K562 (cell line): ENCODE results near the gene FPR1. TPM values are rescaled to one million over a fixed set of nuclear protein-coding genes. Genes with fewer than 3 reads are reported as not detected.

ENCODE experiments used
- ATAC-seq: fragments of 200-7000 bp; cut with Tn5 transposase; 3 replicates; pipeline ENCODE4 v1.9.1; 2020; ENCODE audit warnings: moderate library complexity
- BruUV-seq: library from RNA; stranded (reverse); fragments of 400-500 nt; replicated peaks from 2 replicates; lab custom pipeline; 2021; lab: Mats Ljungman, UMichigan
- CTCF ChIA-PET: fragments of 300-600 bp; formaldehyde crosslinking; extraction: SDS; loops from one replicate; lab custom pipeline; 2021; ENCODE audit warnings: low intra/inter-chr PET ratio; lab: Yijun Ruan, JAX
- POLR2A ChIA-PET: fragments of 300-600, 350-650 bp; sonication (Branson Sonifier 250); formaldehyde crosslinking; extraction: SDS; loops from one replicate; lab custom pipeline; 2021; ENCODE audit warnings: antibody characterized with exemption, inconsistent platforms; lab: Yijun Ruan, JAX
- DNase-seq, 4 experiments: peaks; one replicate each; pipeline versions ENCODE4 v3.0.0 to v3.0.0-alpha.2; 2011 to 2018; ENCODE audit warnings: low spot score in 3 of 4, mixed read lengths in 3 of 4; ENCODE audit errors: extremely low read depth in 1 of 4
- FAIRE-seq: peaks from 2 replicates; lab custom pipeline; 2011; peaks lifted over from hg19 to GRCh38; lab: Jason Lieb, UNC
- H2AFZ ChIP-seq: 2 replicates; pipeline ENCODE4 v1.6.0; 2011; ENCODE audit warnings: low read depth, low read length, control low read depth, inconsistent platforms
- H3K27ac ChIP-seq: fragments of 200-600 bp; 3 replicates; pipeline ENCODE4 v1.8.0; 2011; ENCODE audit warnings: low read depth, mild to moderate bottlenecking, control low read depth, inconsistent platforms, low read length, moderate library complexity, mixed read lengths; ENCODE audit errors: extremely low read depth
- H3K27me3 ChIP-seq, 2 experiments: fragments of 300-600 bp in 1 of 2; 2 replicates in 1 of 2; 3 replicates in 1 of 2; pipeline versions ENCODE4 v1.6.0 to v1.8.0; 2011; ENCODE audit warnings: inconsistent platforms in 2 of 2, low read length in 2 of 2, mild to moderate bottlenecking in 1 of 2, mixed read lengths in 1 of 2, moderate library complexity in 1 of 2; ENCODE audit not compliant: control insufficient read depth in 2 of 2, insufficient read depth in 2 of 2
- H3K36me3 ChIP-seq: fragments of 300-600 bp; 3 replicates; pipeline ENCODE4 v1.8.0; 2011; ENCODE audit warnings: mild to moderate bottlenecking, low read length, inconsistent platforms; ENCODE audit not compliant: control insufficient read depth, insufficient read depth
- H3K4me1 ChIP-seq, 2 experiments: fragments of 200-600 bp in 1 of 2; replicated peaks in 1 of 2; 2 replicates in 1 of 2; 3 replicates in 1 of 2; pipeline versions ENCODE4 v1.5.1 to v1.8.0; 2011; ENCODE audit warnings: inconsistent platforms in 2 of 2, low read length in 2 of 2, mild to moderate bottlenecking in 1 of 2, mixed read lengths in 1 of 2, moderate library complexity in 1 of 2; ENCODE audit not compliant: control insufficient read depth in 2 of 2, insufficient read depth in 2 of 2
- H3K4me2 ChIP-seq: 2 replicates; pipeline ENCODE4 v1.6.1; 2011; ENCODE audit warnings: low read length, control low read depth, inconsistent platforms, mixed read lengths; ENCODE audit not compliant: insufficient read depth
- H3K4me3 ChIP-seq: fragments of 200-600 bp; sonication (generic), shearing (Covaris generic); 2 replicates; pipeline ENCODE4 v1.5.1; 2016; ENCODE audit warnings: control low read depth, inconsistent platforms
- H3K79me2 ChIP-seq: fragments of 200-600 bp; 3 replicates; pipeline ENCODE4 v1.8.0; 2011; ENCODE audit warnings: low read length, inconsistent platforms; ENCODE audit not compliant: control insufficient read depth, insufficient read depth
- H3K9ac ChIP-seq, 2 experiments: 2 replicates each; pipeline versions ENCODE4 v1.6.0 to v1.6.1; 2011; ENCODE audit warnings: low read depth in 2 of 2, low read length in 2 of 2, control low read depth in 1 of 2, inconsistent platforms in 1 of 2, mild to moderate bottlenecking in 1 of 2, mixed read lengths in 1 of 2; ENCODE audit not compliant: insufficient read depth in 1 of 2
- H3K9me1 ChIP-seq: one replicate; pipeline ENCODE4 v1.6.0; 2011; ENCODE audit warnings: inconsistent platforms, mild to moderate bottlenecking, low read length, moderate library complexity; ENCODE audit not compliant: control insufficient read depth, insufficient read depth
- H3K9me3 ChIP-seq: replicated peaks from 2 replicates; pipeline ENCODE4 v1.5.1; 2011; ENCODE audit warnings: low read depth, low read length, inconsistent platforms; ENCODE audit not compliant: control insufficient read depth, insufficient read depth
- H4K20me1 ChIP-seq: replicated peaks from 2 replicates; pipeline ENCODE4 v1.6.1; 2011; ENCODE audit warnings: low read length, inconsistent platforms, mixed read lengths; ENCODE audit not compliant: control insufficient read depth, insufficient read depth
- CAMTA2 ChIP-seq: fragments of 250-450 bp; sonication (Bioruptor Pico); conservative IDR thresholded peaks from 2 replicates; pipeline ENCODE4 v1.5.1; 2022
- CCNT2 ChIP-seq: IDR thresholded peaks from 2 replicates; pipeline ENCODE4 v1.6.1; 2011; ENCODE audit warnings: borderline replicate concordance, low read depth, mild to moderate bottlenecking, moderate library complexity, mixed read lengths, low read length; ENCODE audit not compliant: insufficient read length; ENCODE audit errors: extremely low read depth
- EHMT2 ChIP-seq: fragments of 450-650 bp; IDR thresholded peaks from 2 replicates; pipeline ENCODE4 v1.6.1; 2018; ENCODE audit warnings: antibody characterized with exemption
- GMEB1 ChIP-seq: fragments of 250-450 bp; sonication (Bioruptor Pico); IDR thresholded peaks from 2 replicates; pipeline ENCODE4 v1.4.0; 2020; ENCODE audit warnings: mild to moderate bottlenecking
- KAT8 ChIP-seq: fragments of 450-650 bp; IDR thresholded peaks from 2 replicates; pipeline ENCODE4 v1.6.1; 2016; ENCODE audit warnings: low read depth, mild to moderate bottlenecking
- KLF6 ChIP-seq: fragments of 250-450 bp; sonication (Bioruptor Pico); IDR thresholded peaks from 2 replicates; pipeline ENCODE4 v1.4.0; 2020; ENCODE audit warnings: mild to moderate bottlenecking, moderate library complexity, borderline replicate concordance
- RBM17 ChIP-seq: fragments of 200-400 bp; formaldehyde crosslinking; IDR thresholded peaks from 2 replicates; pipeline ENCODE4 v1.6.1; 2017; ENCODE audit warnings: low read depth, mild to moderate bottlenecking, low read length, borderline replicate concordance
- TRIM24 ChIP-seq, 2 experiments: fragments of 450-650 bp; IDR thresholded peaks; 2 replicates each; pipeline ENCODE4 v1.6.1; 2016
- WHSC1 ChIP-seq: IDR thresholded peaks from one replicate; pipeline ENCODE4 v1.6.1; 2012; ENCODE audit warnings: low read length, control low read depth, inconsistent platforms
- XRCC4 ChIP-seq: IDR thresholded peaks from one replicate; pipeline ENCODE4 v1.6.1; 2011; ENCODE audit not compliant: insufficient read depth, insufficient read length; ENCODE audit errors: extremely low read depth
- YBX1 ChIP-seq: fragments of 450-650 bp; IDR thresholded peaks from 2 replicates; pipeline ENCODE4 v1.7.1; 2016; ENCODE audit warnings: mild to moderate bottlenecking
- ZEB2 ChIP-seq: fragments of 450-650 bp; IDR thresholded peaks from 2 replicates; pipeline ENCODE4 v1.6.1; 2016
- ZNF830 ChIP-seq: fragments of 250-450 bp; sonication (Bioruptor Pico); IDR thresholded peaks from 2 replicates; pipeline ENCODE4 v1.5.0; 2021; ENCODE audit warnings: mild to moderate bottlenecking
- WGBS: fragments of 100-300 bp; shearing (Covaris generic); methylation state at CpG from one replicate; pipeline ENCODE4 v1.1.6; 2016; ENCODE audit warnings: low coverage, mixed read lengths; ENCODE audit not compliant: insufficient coverage; ENCODE audit errors: missing lambda C conversion rate; 5-methylcytosine and 5-hydroxymethylcytosine counted together
- in situ Hi-C: fragments of 300-500 bp; cut with MboI; formaldehyde crosslinking; loops from 4 replicates; pipeline ENCODE4 v1.15.0; 2018; ENCODE audit warnings: inconsistent platforms, mixed read lengths
- intact Hi-C: fragments of 100-400 bp; cut with micrococcal nuclease; formaldehyde crosslinking; loops from 2 replicates; pipeline ENCODE4 v1.14.2; 2022
- polyA plus RNA-seq, 8 experiments: library from polyadenylated mRNA; depleted of rRNA in 4 of 8; stranded (reverse) in 5 of 8; unstranded in 3 of 8; fragments of >200 nt; fragmentation: Nextera tagmentation in 2 of 8; fragmentation: Illumina TruSeq in 1 of 8; extraction: Ambion mirVana in 2 of 8; extraction: Trizol in 1 of 8; gene quantifications; 2 replicates each; pipeline versions ENCODE4 v1.2.1 to v1.2.3, GENCODE V29; 2011 to 2014; ENCODE audit warnings: inconsistent platforms in 1 of 8, missing spikeins in 1 of 8
- total RNA-seq, 7 experiments: library from RNA; depleted of rRNA in 6 of 7; stranded (reverse); fragments of >200 nt in 6 of 7; fragmentation: Illumina TruSeq in 2 of 7; extraction: Trizol in 2 of 7; gene quantifications; 2 replicates each; pipeline versions ENCODE4 v1.2.1 to v1.2.3, GENCODE V29; 2011 to 2021; ENCODE audit warnings: low replicate concordance in 1 of 7
- TF ChIP-seq, protein P1 (sequence below): sonication (generic); formaldehyde crosslinking; IDR thresholded peaks from 2 replicates; pipeline ENCODE4 v1.4.0; 2020; ENCODE audit warnings: mild to moderate bottlenecking, missing genetic modification reagents
- TF ChIP-seq, protein P2 (sequence below): IDR thresholded peaks from 2 replicates; pipeline ENCODE4 v1.6.1; 2016; ENCODE audit warnings: missing genetic modification characterization, missing compliant biosample characterization

FPR1 gene
- total and polyA plus RNA-seq, 9 of the 15 experiments (the other 6 are each of a cell fraction or from before 2014, with no cell fraction given) = 0.06 to 0.25 (median 0.14) TPM; not detected in 4

DNA sequence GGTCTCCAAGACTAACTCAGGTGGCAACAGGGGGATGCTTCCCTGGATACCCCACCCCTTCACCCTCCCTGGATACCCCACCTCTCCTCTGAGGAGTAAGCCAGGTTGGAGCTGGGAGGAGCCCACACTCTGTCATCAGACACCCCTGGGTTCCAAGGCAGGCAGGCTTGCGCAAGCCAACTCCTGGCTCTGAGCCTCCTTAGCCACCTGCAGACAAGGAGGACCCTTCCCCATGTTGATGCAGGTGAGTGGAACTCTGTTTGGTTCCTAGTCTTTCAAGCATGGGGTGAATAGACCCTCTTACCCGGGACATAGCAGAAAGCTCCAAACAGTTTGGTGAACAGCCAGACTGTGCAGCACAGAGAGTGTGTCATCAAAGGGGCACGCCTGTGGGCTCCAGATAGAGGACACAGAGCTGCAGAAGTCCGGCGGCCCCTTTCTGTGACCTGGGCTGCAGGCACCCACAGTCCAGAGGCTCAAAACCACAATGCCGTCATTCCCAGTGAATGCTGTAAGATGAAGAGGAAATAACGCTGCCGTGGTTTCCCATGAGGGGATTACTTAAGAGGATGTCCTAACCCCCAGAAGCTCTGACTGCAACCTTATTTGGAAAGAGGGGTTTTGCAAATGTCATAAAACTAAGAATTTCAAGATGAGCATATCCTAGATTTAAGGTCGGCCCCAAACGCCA, 15.8 kb downstream of the FPR1 start (continued):
- TF ChIP-seq TRIM24 (IDR thresholded peaks at IDR 0.05) (peak in 1 of 2 experiments; percentile 11; a peak in 1 of 4 replicates), WHSC1 (no peak)

- Histone ChIP-seq H3K36me3 (no peaks in the 10 kb centered on the region), H3K79me2 (no peaks in the 10 kb centered on the region), H3K4me1 (peaks cover 10 to 25% of the 10 kb centered on the region in 2 experiments), H3K27ac (no peak overlapping the region; the same call in 2 of the 3 replicates), H2AFZ (no peak overlapping the region), H3K4me3 (no peak overlapping the region), H3K4me2 (no peak overlapping the region), H4K20me1 (no peaks in the 10 kb centered on the region; the same call in 1 of the 2 replicates), H3K9me1 (no peaks in the 10 kb centered on the region), H3K9ac (no peak overlapping the region), H3K27me3 (peaks cover 0 to 24% of the 10 kb centered on the region in 2 experiments; a peak in 3 of 5 replicates), H3K9me3 (no peaks in the 10 kb centered on the region)
- no peak for DNase-seq
- CTCF ChIA-PET = no interaction called here
- BruUV-seq = no TSS peak
- WGBS = 9% methylated on average over 7 of the region's 7 CpGs
- peak; percentile 71 for FAIRE-seq
- in situ Hi-C loops = no loop called here
- intact Hi-C loops = no loop called here
- POLR2A ChIA-PET = interaction anchor here (1.0 kb wide), 1 partner anchor 9 kb away, joined by 4 read pairs; no protein-coding TSS in a partner anchor
- ATAC-seq = no peak
- TF ChIP-seq, protein P1, sequence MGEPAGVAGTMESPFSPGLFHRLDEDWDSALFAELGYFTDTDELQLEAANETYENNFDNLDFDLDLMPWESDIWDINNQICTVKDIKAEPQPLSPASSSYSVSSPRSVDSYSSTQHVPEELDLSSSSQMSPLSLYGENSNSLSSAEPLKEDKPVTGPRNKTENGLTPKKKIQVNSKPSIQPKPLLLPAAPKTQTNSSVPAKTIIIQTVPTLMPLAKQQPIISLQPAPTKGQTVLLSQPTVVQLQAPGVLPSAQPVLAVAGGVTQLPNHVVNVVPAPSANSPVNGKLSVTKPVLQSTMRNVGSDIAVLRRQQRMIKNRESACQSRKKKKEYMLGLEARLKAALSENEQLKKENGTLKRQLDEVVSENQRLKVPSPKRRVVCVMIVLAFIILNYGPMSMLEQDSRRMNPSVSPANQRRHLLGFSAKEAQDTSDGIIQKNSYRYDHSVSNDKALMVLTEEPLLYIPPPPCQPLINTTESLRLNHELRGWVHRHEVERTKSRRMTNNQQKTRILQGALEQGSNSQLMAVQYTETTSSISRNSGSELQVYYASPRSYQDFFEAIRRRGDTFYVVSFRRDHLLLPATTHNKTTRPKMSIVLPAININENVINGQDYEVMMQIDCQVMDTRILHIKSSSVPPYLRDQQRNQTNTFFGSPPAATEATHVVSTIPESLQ (CRISPR knock-in tag) = no peak
- TF ChIP-seq ZNF830 (CRISPR knock-in tag) = no peak
- no peak for TF ChIP-seq KLF6
- TF ChIP-seq CAMTA2 (CRISPR knock-in tag) = no peak
- TF ChIP-seq XRCC4 = no peak
- TF ChIP-seq ZEB2 = no peak
- no peak for TF ChIP-seq RBM17
- TF ChIP-seq KAT8 = no peak
- TF ChIP-seq, protein P2, sequence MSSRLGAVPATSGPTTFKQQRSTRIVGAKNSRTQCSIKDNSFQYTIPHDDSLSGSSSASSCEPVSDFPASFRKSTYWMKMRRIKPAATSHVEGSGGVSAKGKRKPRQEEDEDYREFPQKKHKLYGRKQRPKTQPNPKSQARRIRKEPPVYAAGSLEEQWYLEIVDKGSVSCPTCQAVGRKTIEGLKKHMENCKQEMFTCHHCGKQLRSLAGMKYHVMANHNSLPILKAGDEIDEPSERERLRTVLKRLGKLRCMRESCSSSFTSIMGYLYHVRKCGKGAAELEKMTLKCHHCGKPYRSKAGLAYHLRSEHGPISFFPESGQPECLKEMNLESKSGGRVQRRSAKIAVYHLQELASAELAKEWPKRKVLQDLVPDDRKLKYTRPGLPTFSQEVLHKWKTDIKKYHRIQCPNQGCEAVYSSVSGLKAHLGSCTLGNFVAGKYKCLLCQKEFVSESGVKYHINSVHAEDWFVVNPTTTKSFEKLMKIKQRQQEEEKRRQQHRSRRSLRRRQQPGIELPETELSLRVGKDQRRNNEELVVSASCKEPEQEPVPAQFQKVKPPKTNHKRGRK (tag) = no peak
- TF ChIP-seq YBX1 = no peak
- no peak for TF ChIP-seq EHMT2
- TF ChIP-seq CCNT2 = no peak
- TF ChIP-seq GMEB1 (CRISPR knock-in tag) = no peak
Observed at GRCh38 chr19:51733742-51734522, 17.7 kb downstream of the FPR1 start.
